ENCODE measurements around the gene CASP3.
"Not testable (repeated sequence)": the region's sequence is repeated elsewhere in the genome, so short reads cannot be mapped to it uniquely, and the experiment has no call there.

CASP3 gene

GRCh38 chr4:184671101-184671500 lies 21.9 kb upstream of the CASP3 start:
- no peak overlapping the region for H3K4me3 Mint-ChIP-seq
- peaks cover 65% of the 10 kb centered on the region for H3K36me3 Mint-ChIP-seq
- H3K27me3 Mint-ChIP-seq: no peaks in the 10 kb centered on the region
- peaks cover 14% of the 10 kb centered on the region for H3K4me1 Mint-ChIP-seq
- H3K27ac Mint-ChIP-seq: no peak overlapping the region
- H3K9me3 Mint-ChIP-seq: no peaks in the 10 kb centered on the region
- ATAC-seq: no peak

- no peak overlapping the region for H3K4me3 Mint-ChIP-seq
- ATAC-seq: no peak
- H3K36me3 Mint-ChIP-seq: peaks cover 64% of the 10 kb centered on the region
- H3K27me3 Mint-ChIP-seq: no peaks in the 10 kb centered on the region
- H3K27ac Mint-ChIP-seq: no peak overlapping the region
- no peaks in the 10 kb centered on the region for H3K9me3 Mint-ChIP-seq
- H3K4me1 Mint-ChIP-seq: peaks cover 14% of the 10 kb centered on the region
Observed at GRCh38 chr4:184669251-184669650, 20.0 kb upstream of the CASP3 start.

GRCh38 chr4:184668511-184669114 lies 19.4 kb upstream of the CASP3 start:
- Mint-ChIP-seq H3K27me3 (no peaks in the 10 kb centered on the region), H3K4me3 (no peak overlapping the region), H3K4me1 (peaks cover 14% of the 10 kb centered on the region), H3K36me3 (peaks cover 58% of the 10 kb centered on the region), H3K27ac (peak overlapping the region; percentile 41), H3K9me3 (no peaks in the 10 kb centered on the region)
- ATAC-seq: no peak

GRCh38 chr4:184668096-184668495 lies 18.8 kb upstream of the CASP3 start:
- no peak for ATAC-seq
- H3K27ac Mint-ChIP-seq: peak overlapping the region; percentile 41
- H3K36me3 Mint-ChIP-seq: peaks cover 53% of the 10 kb centered on the region
- no peak overlapping the region for H3K4me3 Mint-ChIP-seq
- H3K4me1 Mint-ChIP-seq: peaks cover 14% of the 10 kb centered on the region
- H3K27me3 Mint-ChIP-seq: no peaks in the 10 kb centered on the region
- H3K9me3 Mint-ChIP-seq: no peaks in the 10 kb centered on the region

- no peak for ATAC-seq
- Mint-ChIP-seq H3K9me3 (no peaks in the 10 kb centered on the region), H3K27ac (no peak overlapping the region), H3K4me3 (no peak overlapping the region), H3K27me3 (no peaks in the 10 kb centered on the region), H3K4me1 (peaks cover 14% of the 10 kb centered on the region), H3K36me3 (peaks cover 42% of the 10 kb centered on the region)
Observed at GRCh38 chr4:184666670-184667069, 17.4 kb upstream of the CASP3 start.

GRCh38 chr4:184664445-184665210 lies 15.4 kb upstream of the CASP3 start:
- ATAC-seq: no peak
- Mint-ChIP-seq H3K27ac (no peak overlapping the region), H3K27me3 (no peaks in the 10 kb centered on the region), H3K4me3 (no peak overlapping the region), H3K9me3 (no peaks in the 10 kb centered on the region), H3K4me1 (peaks cover 14% of the 10 kb centered on the region), H3K36me3 (peaks cover 39% of the 10 kb centered on the region)

- Mint-ChIP-seq H3K27ac (no peak overlapping the region), H3K36me3 (peaks cover 16% of the 10 kb centered on the region), H3K4me1 (peaks cover 3% of the 10 kb centered on the region), H3K9me3 (no peaks in the 10 kb centered on the region), H3K4me3 (no peak overlapping the region), H3K27me3 (no peaks in the 10 kb centered on the region)
- no peak for ATAC-seq
Observed at GRCh38 chr4:184662236-184662635, 13.0 kb upstream of the CASP3 start.

- Mint-ChIP-seq H3K36me3 (peaks cover 12% of the 10 kb centered on the region), H3K9me3 (no peaks in the 10 kb centered on the region), H3K4me3 (no peak overlapping the region), H3K27me3 (no peaks in the 10 kb centered on the region), H3K27ac (no peak overlapping the region), H3K4me1 (peaks cover 15% of the 10 kb centered on the region)
- no peak for ATAC-seq
Observed at GRCh38 chr4:184660978-184661377, 11.7 kb upstream of the CASP3 start.

- H3K27me3 Mint-ChIP-seq, ATAC-seq, H3K9me3 Mint-ChIP-seq, H3K36me3 Mint-ChIP-seq, H3K27ac Mint-ChIP-seq, H3K4me3 Mint-ChIP-seq: not testable (repeated sequence)
- H3K4me1 Mint-ChIP-seq: peaks cover 17% of the 10 kb centered on the region
Observed at GRCh38 chr4:184657820-184658219, 8.6 kb upstream of the CASP3 start.

- no peak for ATAC-seq
- Mint-ChIP-seq H3K27me3 (no peaks in the 10 kb centered on the region), H3K36me3 (peaks cover 12% of the 10 kb centered on the region), H3K9me3 (no peaks in the 10 kb centered on the region), H3K4me1 (peaks cover 24% of the 10 kb centered on the region), H3K27ac (no peak overlapping the region), H3K4me3 (no peak overlapping the region)
Observed at GRCh38 chr4:184657144-184657543, 7.9 kb upstream of the CASP3 start.

GRCh38 chr4:184655889-184656869 lies 6.9 kb upstream of the CASP3 start:
- Mint-ChIP-seq H3K4me1 (peaks cover 28% of the 10 kb centered on the region), H3K27me3 (no peaks in the 10 kb centered on the region), H3K27ac (no peak overlapping the region), H3K4me3 (no peak overlapping the region), H3K9me3 (no peaks in the 10 kb centered on the region), H3K36me3 (peaks cover 10% of the 10 kb centered on the region)
- no peak for ATAC-seq

GRCh38 chr4:184653650-184654049 lies 4.4 kb upstream of the CASP3 start:
- H3K27ac Mint-ChIP-seq: no peak overlapping the region
- no peak overlapping the region for H3K4me3 Mint-ChIP-seq
- H3K4me1 Mint-ChIP-seq: peaks cover 39% of the 10 kb centered on the region
- H3K36me3 Mint-ChIP-seq: peaks cover 7% of the 10 kb centered on the region
- H3K9me3 Mint-ChIP-seq: no peaks in the 10 kb centered on the region
- ATAC-seq: no peak
- H3K27me3 Mint-ChIP-seq: no peaks in the 10 kb centered on the region

GRCh38 chr4:184652681-184653080 lies 3.4 kb upstream of the CASP3 start:
- Mint-ChIP-seq H3K36me3 (peaks cover 13% of the 10 kb centered on the region), H3K27ac (peak overlapping the region; percentile 1), H3K4me1 (peaks cover 47% of the 10 kb centered on the region)
- H3K9me3 Mint-ChIP-seq, ATAC-seq, H3K4me3 Mint-ChIP-seq, H3K27me3 Mint-ChIP-seq: not testable (repeated sequence)

- Mint-ChIP-seq H3K9me3 (no peaks in the 10 kb centered on the region), H3K27me3 (no peaks in the 10 kb centered on the region), H3K27ac (no peak overlapping the region), H3K4me1 (peaks cover 47% of the 10 kb centered on the region), H3K4me3 (no peak overlapping the region), H3K36me3 (peaks cover 16% of the 10 kb centered on the region)
- ATAC-seq: no peak
Observed at GRCh38 chr4:184651899-184652298, 2.7 kb upstream of the CASP3 start.
